A673 (cell line): Measurements from ENCODE around the gene UBXN6. TPM values are rescaled to one million over a fixed set of nuclear protein-coding genes. Genes with fewer than 3 reads are reported as not detected.

ENCODE experiments used
- BruUV-seq: library from RNA; stranded (reverse); fragments of 400-500 nt; replicated peaks from 2 replicates; lab custom pipeline; 2021; lab: Mats Ljungman, UMichigan
- CTCF ChIA-PET: fragments of 300-600 bp; sonication (Branson Sonifier 250); formaldehyde crosslinking; loops from one replicate; lab custom pipeline; 2022; ENCODE audit warnings: antibody characterized with exemption; lab: Charles Lee
- POLR2A ChIA-PET: fragments of 300-600 bp; sonication (Branson Sonifier 250); formaldehyde crosslinking; loops from one replicate; lab custom pipeline; 2022; ENCODE audit warnings: antibody characterized with exemption; ENCODE audit not compliant: low non-redundant PET; lab: Charles Lee
- DNase-seq: peaks from one replicate; pipeline ENCODE4 v3.0.0-alpha.2; 2015; ENCODE audit warnings: low spot score
- H3K27ac ChIP-seq: fragments of 200-600 bp; sonication (generic); 2 replicates; pipeline ENCODE4 v1.5.1; 2016; ENCODE audit warnings: mixed run types, low read depth, mild to moderate bottlenecking, mixed read lengths, antibody characterized with exemption, low read length; ENCODE audit not compliant: poor library complexity, severe bottlenecking
- H3K27me3 ChIP-seq: fragments of 200-600 bp; sonication (generic); replicated peaks from 2 replicates; pipeline ENCODE4 v1.6.1; 2017; ENCODE audit warnings: mixed run types, low read depth, mild to moderate bottlenecking, mixed read lengths, antibody characterized with exemption, low read length; ENCODE audit not compliant: insufficient read depth, poor library complexity
- H3K36me3 ChIP-seq: fragments of 200-600 bp; sonication (generic); 2 replicates; pipeline ENCODE4 v1.6.1; 2016; ENCODE audit warnings: mixed run types, mild to moderate bottlenecking, mixed read lengths, antibody characterized with exemption, low read length; ENCODE audit not compliant: insufficient read depth, poor library complexity, severe bottlenecking
- H3K4me1 ChIP-seq: fragments of 200-600 bp; sonication (generic); 2 replicates; pipeline ENCODE4 v1.6.1; 2017; ENCODE audit warnings: mixed run types, mild to moderate bottlenecking, mixed read lengths, antibody characterized with exemption, low read length; ENCODE audit not compliant: insufficient read depth, poor library complexity, severe bottlenecking
- H3K4me3 ChIP-seq: fragments of 200-600 bp; sonication (generic); 2 replicates; pipeline ENCODE4 v1.5.1; 2016; ENCODE audit warnings: low read depth, mixed run types, mild to moderate bottlenecking, mixed read lengths, low read length; ENCODE audit not compliant: poor library complexity, severe bottlenecking
- H3K9me3 ChIP-seq: fragments of 200-600 bp; sonication (generic); 2 replicates; pipeline ENCODE4 v1.6.1; 2016; ENCODE audit warnings: mixed run types, low read depth, mild to moderate bottlenecking, mixed read lengths, antibody characterized with exemption, low read length; ENCODE audit not compliant: poor library complexity, severe bottlenecking
- EZH2 ChIP-seq: fragments of 200-600 bp; sonication (generic); IDR thresholded peaks from 2 replicates; pipeline ENCODE4 v1.6.1; 2017; ENCODE audit warnings: borderline replicate concordance, low read depth, mild to moderate bottlenecking, mixed read lengths, antibody characterized with exemption, low read length; ENCODE audit not compliant: poor library complexity, severe bottlenecking
- intact Hi-C: fragments of 100-400 bp; cut with micrococcal nuclease; formaldehyde crosslinking; loops from one replicate; pipeline ENCODE4 v1.10.0; 2022; ENCODE audit not compliant: unreplicated experiment
- total RNA-seq: library from RNA; stranded (reverse); gene quantifications from 2 replicates; pipeline ENCODE4 v1.2.3, GENCODE V29; 2021
- TF ChIP-seq, protein P1 (sequence below): fragments of 300-800, 200-600 bp; sonication (generic); conservative IDR thresholded peaks from 2 replicates; pipeline ENCODE4 v1.5.1; 2017; ENCODE audit warnings: low read depth, mild to moderate bottlenecking, antibody characterized with exemption, low read length, moderate library complexity, mixed read lengths

Gene UBXN6
- total RNA-seq, 1 experiment from 2014 or later = 49.1 TPM

DNA sequence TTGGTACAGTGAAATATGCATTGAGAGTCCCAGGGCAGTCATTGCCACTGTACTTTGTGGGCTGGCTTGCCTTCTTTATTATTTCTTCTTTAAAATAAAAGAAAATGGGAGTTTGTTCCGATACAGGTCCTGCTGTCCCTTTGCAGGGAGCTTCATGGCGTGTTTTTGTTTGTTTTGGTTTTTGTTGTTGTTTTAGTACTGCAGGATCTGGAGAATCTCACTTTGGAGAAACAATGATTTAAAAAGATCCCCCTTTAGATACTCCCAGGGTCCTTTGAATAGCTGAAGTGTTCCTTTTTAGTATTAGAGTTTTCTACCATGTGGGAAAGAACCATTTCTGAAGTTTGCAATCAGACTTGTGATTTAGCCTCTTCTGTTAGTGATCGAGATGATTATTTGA lies 44.0 kb downstream of the UBXN6 start:
- Histone ChIP-seq H3K4me1 (peaks cover 17% of the 10 kb centered on the region), H3K27ac (peak overlapping the region; percentile 71), H3K27me3 (no peaks in the 10 kb centered on the region), H3K4me3 (no peak overlapping the region), H3K9me3 (no peaks in the 10 kb centered on the region), H3K36me3 (peaks cover 75% of the 10 kb centered on the region)
- TF ChIP-seq EZH2 = no peak
- TF ChIP-seq, protein P1, sequence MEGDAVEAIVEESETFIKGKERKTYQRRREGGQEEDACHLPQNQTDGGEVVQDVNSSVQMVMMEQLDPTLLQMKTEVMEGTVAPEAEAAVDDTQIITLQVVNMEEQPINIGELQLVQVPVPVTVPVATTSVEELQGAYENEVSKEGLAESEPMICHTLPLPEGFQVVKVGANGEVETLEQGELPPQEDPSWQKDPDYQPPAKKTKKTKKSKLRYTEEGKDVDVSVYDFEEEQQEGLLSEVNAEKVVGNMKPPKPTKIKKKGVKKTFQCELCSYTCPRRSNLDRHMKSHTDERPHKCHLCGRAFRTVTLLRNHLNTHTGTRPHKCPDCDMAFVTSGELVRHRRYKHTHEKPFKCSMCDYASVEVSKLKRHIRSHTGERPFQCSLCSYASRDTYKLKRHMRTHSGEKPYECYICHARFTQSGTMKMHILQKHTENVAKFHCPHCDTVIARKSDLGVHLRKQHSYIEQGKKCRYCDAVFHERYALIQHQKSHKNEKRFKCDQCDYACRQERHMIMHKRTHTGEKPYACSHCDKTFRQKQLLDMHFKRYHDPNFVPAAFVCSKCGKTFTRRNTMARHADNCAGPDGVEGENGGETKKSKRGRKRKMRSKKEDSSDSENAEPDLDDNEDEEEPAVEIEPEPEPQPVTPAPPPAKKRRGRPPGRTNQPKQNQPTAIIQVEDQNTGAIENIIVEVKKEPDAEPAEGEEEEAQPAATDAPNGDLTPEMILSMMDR = no peak
- ChIA-PET POLR2A (no interaction called here), CTCF (no interaction called here)
- no peak for DNase-seq
- intact Hi-C loops = no loop called here
- BruUV-seq = no TSS peak

DNA sequence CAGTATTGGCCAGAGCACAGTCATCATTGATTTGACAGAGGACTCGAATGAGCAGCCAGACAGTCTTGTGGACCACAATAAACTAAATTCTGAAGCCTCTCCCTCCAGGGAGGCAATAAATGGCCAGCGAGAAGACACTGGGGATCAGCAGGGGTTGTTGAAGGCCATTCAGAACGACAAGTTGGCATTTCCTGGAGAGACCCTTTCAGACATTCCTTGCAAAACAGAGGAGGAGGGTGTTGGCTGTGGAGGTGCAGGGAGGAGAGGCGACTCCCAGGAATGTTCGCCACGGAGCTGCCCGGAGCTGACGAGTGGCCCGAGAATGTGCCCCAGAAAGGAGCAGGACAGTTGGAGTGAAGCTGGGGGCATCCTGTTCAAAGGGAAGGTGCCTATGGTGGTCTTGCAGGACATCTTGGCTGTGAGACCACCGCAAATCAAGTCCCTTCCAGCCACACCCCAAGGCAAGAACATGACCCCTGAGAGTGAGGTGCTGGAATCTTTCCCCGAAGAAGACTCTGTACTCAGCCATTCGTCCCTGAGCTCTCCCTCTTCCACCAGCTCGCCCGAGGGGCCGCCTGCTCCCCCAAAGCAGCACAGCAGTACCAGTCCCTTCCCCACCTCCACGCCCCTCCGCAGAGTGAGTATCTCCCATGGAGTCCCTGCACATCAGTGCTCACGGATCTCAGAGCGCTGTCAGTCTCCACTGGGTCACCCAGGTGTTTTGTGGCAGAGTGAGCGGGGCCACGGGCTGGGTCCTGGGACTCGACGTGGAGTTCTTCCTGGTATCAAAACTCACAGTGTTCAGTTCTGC lies 48.3 kb downstream of the UBXN6 start:
- ChIA-PET CTCF (no interaction called here), POLR2A (no interaction called here)
- H3K4me1 ChIP-seq = peaks cover 4% of the 10 kb centered on the region
- no peak overlapping the region for H3K4me3 ChIP-seq
- peaks cover 83% of the 10 kb centered on the region for H3K36me3 ChIP-seq
- BruUV-seq = TSS peak; percentile 38
- TF ChIP-seq EZH2 = no peak
- TF ChIP-seq, protein P1 = no peak
- DNase-seq = no peak
- H3K27ac ChIP-seq = no peak overlapping the region
- no peaks in the 10 kb centered on the region for H3K27me3 ChIP-seq
- no peaks in the 10 kb centered on the region for H3K9me3 ChIP-seq
- intact Hi-C loops = no loop called here

DNA sequence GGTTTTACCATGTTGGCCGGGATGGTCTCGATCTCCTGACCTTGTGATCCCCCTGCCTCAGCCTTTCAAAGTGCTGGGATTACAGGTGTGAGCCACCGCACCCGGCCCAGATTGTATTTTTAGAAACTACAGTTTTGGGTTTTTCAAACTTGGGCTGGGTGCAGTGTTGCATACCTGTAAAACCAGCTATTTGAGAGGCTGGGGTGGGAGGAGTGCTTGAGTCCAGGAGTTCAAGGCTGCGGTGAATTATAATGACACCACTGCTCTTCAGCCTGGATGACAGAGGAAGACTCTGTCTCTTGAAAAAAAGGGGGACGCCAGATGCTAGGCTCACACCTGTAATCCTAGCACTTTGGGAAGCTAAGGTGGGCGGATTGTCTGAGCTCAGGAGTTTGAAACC lies 51.0 kb downstream of the UBXN6 start:
- H3K36me3 ChIP-seq = peaks cover 62% of the 10 kb centered on the region
- H3K9me3 ChIP-seq = no peaks in the 10 kb centered on the region
- H3K4me3 ChIP-seq = no peak overlapping the region
- no peak for TF ChIP-seq EZH2
- TF ChIP-seq, protein P1 = no peak
- ChIA-PET POLR2A (no interaction called here), CTCF (no interaction called here)
- H3K27ac ChIP-seq = no peak overlapping the region
- BruUV-seq = no TSS peak
- peaks cover 2% of the 10 kb centered on the region for H3K4me1 ChIP-seq
- intact Hi-C loops = no loop called here
- no peak for DNase-seq
- no peaks in the 10 kb centered on the region for H3K27me3 ChIP-seq
